Muscle of leg (tissue), 11 donors: ENCODE data around the gene RET. TPM values are rescaled to one million over a fixed set of nuclear protein-coding genes. Genes with fewer than 3 reads are reported as not detected.
A peak's percentile ranks its signal among the peaks of the same experiment; 100 is the strongest.
"Not testable (repeated sequence)": the region's sequence is repeated elsewhere in the genome, so short reads cannot be mapped to it uniquely, and the experiment has no call there.

Experiments
- DNase-seq: peaks from one replicate; pipeline ENCODE4 v3.0.0; 2013
- H3K27ac ChIP-seq: one replicate; pipeline ENCODE4 v1.5.1; 2013; ENCODE audit warnings: mild to moderate bottlenecking, low read length, control low read depth
- H3K27me3 ChIP-seq: one replicate; pipeline ENCODE4 v1.6.1; 2013; ENCODE audit warnings: low read length; ENCODE audit not compliant: control insufficient read depth, insufficient read depth
- H3K36me3 ChIP-seq: one replicate; pipeline ENCODE4 v1.6.1; 2013; ENCODE audit warnings: low read length; ENCODE audit not compliant: control insufficient read depth, insufficient read depth
- H3K4me1 ChIP-seq: one replicate; pipeline ENCODE4 v1.6.1; 2013; ENCODE audit warnings: low read length; ENCODE audit not compliant: control insufficient read depth, insufficient read depth
- H3K4me3 ChIP-seq: one replicate; pipeline ENCODE4 v1.5.1; 2013; ENCODE audit warnings: low read length, control low read depth
- H3K9me3 ChIP-seq: replicated peaks from 2 replicates; pipeline ENCODE4 v1.6.1; 2013; ENCODE audit warnings: low read depth, low read length; ENCODE audit not compliant: control insufficient read depth
- WGBS: methylation state at CpG from one replicate; pipeline ENCODE4 v1.1.5; 2013; ENCODE audit warnings: missing lambda C conversion rate; ENCODE audit not compliant: insufficient coverage; 5-methylcytosine and 5-hydroxymethylcytosine counted together
- polyA plus RNA-seq, 8 donors: library from polyadenylated mRNA; unstranded; fragments of 120-200 nt; gene quantifications; one replicate each; pipeline versions ENCODE4 v1.2.1 to v1.2.3, GENCODE V29; 2013; ENCODE audit warnings: inconsistent platforms in 1 of 8, low replicate concordance in 1 of 8; ENCODE audit not compliant: insufficient read length in 8 of 8, insufficient read depth in 1 of 8
- total RNA-seq: library from RNA; stranded (reverse); fragments of 120-200 nt; gene quantifications from one replicate; pipeline ENCODE4 v1.2.4, GENCODE V29; 2013

The RET gene
- total and polyA plus RNA-seq, 9 donors, result 0.95 to 4.3 (median 1.6) TPM

DNA sequence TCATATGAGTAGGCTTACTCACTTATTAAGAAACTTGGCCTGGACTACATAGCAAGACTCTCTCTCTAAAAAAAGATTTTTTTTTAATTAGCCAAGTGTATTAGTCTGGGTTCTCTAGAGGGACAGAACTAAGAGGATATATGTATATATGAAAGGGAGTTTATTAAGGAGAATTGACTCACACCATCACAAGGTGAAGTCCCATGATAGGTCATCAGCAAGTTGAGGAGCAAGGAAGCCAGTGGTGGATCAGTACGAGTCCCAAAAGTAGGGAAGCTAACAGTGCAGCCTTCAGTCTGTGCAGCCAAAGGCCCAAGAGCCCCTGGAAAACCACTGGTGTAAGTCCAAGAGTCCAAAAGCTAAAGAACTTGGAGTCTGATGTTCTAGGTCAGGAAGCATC lies 69.1 kb downstream of the RET start:
- not testable (repeated sequence) for H3K4me3 ChIP-seq, H3K4me1 ChIP-seq, H3K27ac ChIP-seq, H3K9me3 ChIP-seq, H3K36me3 ChIP-seq, H3K27me3 ChIP-seq, DNase-seq
- WGBS, result 82% methylated on average over 1 of the region's 1 CpG

DNA sequence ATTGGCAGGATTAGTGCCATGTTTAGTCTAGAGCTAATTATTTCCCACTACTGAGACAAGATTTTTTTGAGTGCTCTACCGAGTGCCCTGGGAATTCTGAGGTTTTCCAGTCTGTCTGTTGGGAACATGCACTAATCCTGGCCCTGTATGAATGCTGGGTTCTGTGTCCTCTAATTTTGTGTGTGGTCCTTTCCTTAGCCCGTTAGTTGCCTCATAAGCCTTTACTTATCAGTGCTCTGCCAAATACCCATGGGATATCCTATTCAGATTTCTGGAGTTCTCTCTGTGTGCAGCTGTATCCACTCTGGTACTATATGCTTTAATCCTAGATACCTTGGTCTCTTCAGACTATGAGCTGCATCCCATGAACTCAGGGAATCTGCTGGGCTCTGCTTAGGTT lies 74.5 kb downstream of the RET start:
- peaks cover 4% of the 10 kb centered on the region for H3K4me1 ChIP-seq
- no peak for DNase-seq
- no peaks in the 10 kb centered on the region for H3K36me3 ChIP-seq
- H3K27me3 ChIP-seq, result no peaks in the 10 kb centered on the region
- no peak overlapping the region for H3K27ac ChIP-seq
- H3K4me3 ChIP-seq, result no peak overlapping the region
- peaks cover 6% of the 10 kb centered on the region for H3K9me3 ChIP-seq
- WGBS, result no CpG with 5 or more reads among the region's 2 CpGs

DNA sequence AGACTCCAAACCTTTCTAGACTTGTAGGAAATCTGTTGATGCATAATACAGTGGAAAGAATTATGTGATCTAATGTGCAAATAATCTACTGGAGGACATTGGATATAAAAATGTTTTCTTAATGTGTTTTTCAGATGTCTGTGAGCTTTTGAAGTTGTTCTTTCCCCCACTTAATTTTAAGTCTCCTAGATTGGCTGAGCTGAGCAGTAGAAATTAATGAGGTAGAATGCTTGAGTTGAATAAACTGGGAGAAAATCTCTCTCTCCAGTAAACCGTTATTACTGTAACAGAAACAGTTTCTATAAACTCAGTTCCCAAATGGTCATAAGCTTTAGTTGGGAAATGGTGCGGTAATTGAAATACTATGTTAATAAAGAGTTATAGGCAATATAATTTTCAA lies 77.0 kb downstream of the RET start:
- Histone ChIP-seq H3K4me1 (peaks cover 4% of the 10 kb centered on the region), H3K9me3 (peaks cover 4% of the 10 kb centered on the region), H3K27ac (no peak overlapping the region), H3K27me3 (no peaks in the 10 kb centered on the region), H3K36me3 (no peaks in the 10 kb centered on the region), H3K4me3 (no peak overlapping the region)
- DNase-seq, result peak; percentile 80
- no CpG with 5 or more reads among the region's 2 CpGs for WGBS

- WGBS, result no CpG with 5 or more reads among the region's 2 CpGs
- DNase-seq, result no peak
- no peak overlapping the region for H3K4me3 ChIP-seq
- no peaks in the 10 kb centered on the region for H3K27me3 ChIP-seq
- H3K36me3 ChIP-seq, result no peaks in the 10 kb centered on the region
- H3K9me3 ChIP-seq, result no peaks in the 10 kb centered on the region
- no peak overlapping the region for H3K27ac ChIP-seq
- peaks cover 4% of the 10 kb centered on the region for H3K4me1 ChIP-seq
These were observed 78.4 kb downstream of the RET start for GRCh38 chr10:43155221-43155620.

- H3K36me3 ChIP-seq, result no peaks in the 10 kb centered on the region
- DNase-seq, result no peak
- no peak overlapping the region for H3K27ac ChIP-seq
- H3K4me1 ChIP-seq, result peaks cover 4% of the 10 kb centered on the region
- no peak overlapping the region for H3K4me3 ChIP-seq
- 100% methylated on average over 1 of the region's 1 CpG for WGBS
- H3K27me3 ChIP-seq, result no peaks in the 10 kb centered on the region
- no peaks in the 10 kb centered on the region for H3K9me3 ChIP-seq
These were observed 78.9 kb downstream of the RET start for GRCh38 chr10:43155741-43156140.

- H3K27me3 ChIP-seq, result no peaks in the 10 kb centered on the region
- no peak overlapping the region for H3K27ac ChIP-seq
- H3K36me3 ChIP-seq, result peaks cover 6% of the 10 kb centered on the region
- DNase-seq, result no peak
- no peaks in the 10 kb centered on the region for H3K9me3 ChIP-seq
- 35% methylated on average over 7 of the region's 9 CpGs for WGBS
- H3K4me1 ChIP-seq, result no peaks in the 10 kb centered on the region
- H3K4me3 ChIP-seq, result no peak overlapping the region
These were observed 79.9 kb downstream of the RET start for GRCh38 chr10:43156590-43157341.

- no peak overlapping the region for H3K4me3 ChIP-seq
- no peaks in the 10 kb centered on the region for H3K4me1 ChIP-seq
- no peak overlapping the region for H3K27ac ChIP-seq
- H3K27me3 ChIP-seq, result no peaks in the 10 kb centered on the region
- DNase-seq, result no peak
- peaks cover 17% of the 10 kb centered on the region for H3K36me3 ChIP-seq
- H3K9me3 ChIP-seq, result no peaks in the 10 kb centered on the region
- no CpG with 5 or more reads among the region's 6 CpGs for WGBS
These were observed 81.8 kb downstream of the RET start for GRCh38 chr10:43158636-43159035.

DNA sequence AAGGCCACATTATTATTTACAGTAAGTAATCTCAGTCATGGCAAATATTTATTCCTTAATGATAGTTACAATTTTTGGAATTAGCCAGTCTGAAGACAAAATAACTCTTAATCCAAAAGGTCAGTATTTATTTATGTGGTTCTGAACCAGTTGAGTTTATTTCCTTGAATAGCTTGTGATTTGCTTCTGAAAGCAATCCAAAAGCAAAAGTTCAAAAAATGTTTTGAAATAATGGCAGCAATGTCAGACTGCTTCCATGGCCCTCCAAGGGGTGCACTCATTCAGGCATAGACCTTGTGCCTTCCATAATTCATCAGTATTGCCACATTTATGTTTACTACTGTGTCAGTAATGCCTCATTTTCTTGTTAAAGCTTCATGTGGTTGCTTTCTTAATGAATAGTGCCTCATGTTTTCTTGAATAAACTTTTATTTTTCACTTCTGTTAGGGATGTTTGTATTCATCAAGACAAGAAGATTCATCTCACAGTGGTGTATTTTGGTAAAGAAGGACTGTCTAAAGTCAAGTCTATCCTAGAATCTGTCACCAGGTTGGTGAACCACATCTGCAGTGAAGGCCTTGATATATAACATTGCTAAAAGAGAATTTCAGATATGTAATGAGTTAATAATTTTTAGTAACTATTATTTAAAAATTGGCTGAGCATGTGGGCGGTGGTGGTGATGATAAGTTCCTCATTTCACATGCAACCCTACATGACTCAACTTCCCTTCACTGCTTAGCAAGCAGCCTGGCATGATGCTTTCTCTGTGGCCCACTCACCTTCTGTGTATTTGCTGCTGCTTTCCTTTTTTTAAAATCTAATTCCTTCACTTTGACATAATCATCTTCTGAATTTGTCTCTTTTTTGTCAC lies 83.4 kb downstream of the RET start:
- DNase-seq, result no peak
- no CpG with 5 or more reads among the region's 1 CpG for WGBS
- Histone ChIP-seq H3K4me1 (no peaks in the 10 kb centered on the region), H3K36me3 (peaks cover 20% of the 10 kb centered on the region), H3K4me3 (no peak overlapping the region), H3K27me3 (no peaks in the 10 kb centered on the region), H3K27ac (no peak overlapping the region), H3K9me3 (no peaks in the 10 kb centered on the region)

DNA sequence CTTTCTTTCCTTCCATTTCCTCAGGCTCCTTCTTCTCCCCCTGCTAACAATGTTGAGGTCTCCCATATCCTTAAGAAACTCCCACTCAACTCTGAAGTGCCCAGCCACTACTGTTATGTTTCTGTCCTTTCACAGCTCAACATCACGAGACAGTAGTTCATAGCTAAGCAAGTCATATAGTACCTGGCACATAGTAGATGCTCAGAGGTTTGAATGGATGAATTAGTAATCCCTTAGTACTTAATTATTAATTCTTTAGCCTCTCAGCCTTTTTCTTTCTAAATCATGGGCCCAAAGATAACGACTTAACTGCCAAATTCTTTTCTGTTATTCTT lies 84.0 kb downstream of the RET start:
- no CpG with 5 or more reads among the region's 2 CpGs for WGBS
- Histone ChIP-seq H3K27ac (no peak overlapping the region), H3K4me1 (no peaks in the 10 kb centered on the region), H3K9me3 (no peaks in the 10 kb centered on the region), H3K36me3 (peaks cover 20% of the 10 kb centered on the region), H3K27me3 (no peaks in the 10 kb centered on the region), H3K4me3 (no peak overlapping the region)
- no peak for DNase-seq

DNA sequence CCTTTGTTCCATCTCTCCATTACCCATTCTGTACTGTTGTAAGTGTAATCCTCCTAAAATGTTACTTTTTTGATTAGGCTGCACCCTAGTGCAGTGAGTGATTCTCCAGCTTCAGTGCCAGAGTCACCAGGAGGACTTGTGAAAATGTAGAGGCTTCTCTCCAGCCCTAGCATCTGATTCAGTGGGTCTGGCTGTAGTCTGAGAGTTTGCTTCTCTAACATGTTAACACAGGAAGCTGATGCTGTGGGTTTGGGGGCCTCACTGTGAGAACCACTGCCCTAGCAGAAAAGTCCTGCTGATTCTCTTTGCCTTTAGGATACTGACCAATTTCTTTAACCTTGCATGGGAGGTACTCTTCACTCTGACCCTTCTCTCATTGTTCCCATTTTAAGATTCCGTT lies 85.7 kb downstream of the RET start:
- Histone ChIP-seq H3K36me3 (peaks cover 20% of the 10 kb centered on the region), H3K4me1 (no peaks in the 10 kb centered on the region), H3K9me3 (no peaks in the 10 kb centered on the region), H3K27me3 (no peaks in the 10 kb centered on the region), H3K4me3 (no peak overlapping the region), H3K27ac (no peak overlapping the region)
- no peak for DNase-seq
- WGBS, result 100% methylated on average over 1 of the region's 1 CpG
